HCT116 (cell line): ENCODE data around the gene DHRS7C. TPM values are rescaled to one million over a fixed set of nuclear protein-coding genes. Genes with fewer than 3 reads are reported as not detected.

Experiments
- total RNA-seq: library from RNA; stranded (reverse); gene quantifications from one replicate; pipeline ENCODE4 v1.2.1, GENCODE V29; 2021; ENCODE audit not compliant: unreplicated experiment

Gene DHRS7C
- total RNA-seq, 1 experiment from 2014 or later = not detected

Other genes with a start within 250 kb of the DHRS7C start
- 38.8 TPM for gene STX8, start 215.8 kb downstream of the DHRS7C start, total RNA-seq
- not detected for gene CFAP52, start 214.9 kb downstream of the DHRS7C start, total RNA-seq
- gene USP43, start 146.1 kb downstream of the DHRS7C start, total RNA-seq = 8.0 TPM
- gene GSG1L2, start 30.5 kb upstream of the DHRS7C start, total RNA-seq = not detected
- not detected for gene GLP2R, start 34.3 kb upstream of the DHRS7C start, total RNA-seq
- gene RCVRN, start 113.7 kb upstream of the DHRS7C start, total RNA-seq = not detected